HCT116 (cell line): ENCODE data around the gene COBL. TPM values are rescaled to one million over a fixed set of nuclear protein-coding genes. Genes with fewer than 3 reads are reported as not detected.

Experiments
- ATAC-seq: fragments of 200-7000 bp; cut with Tn5 transposase; 2 replicates; pipeline ENCODE4 v1.9.1; 2020; ENCODE audit warnings: mild to moderate bottlenecking, moderate library complexity
- BruUV-seq: library from RNA; stranded (reverse); fragments of 400-500 nt; replicated peaks from 2 replicates; lab custom pipeline; 2021; lab: Mats Ljungman, UMichigan
- CTCF ChIA-PET: fragments of 300-600 bp; sonication (Branson Sonifier 250); formaldehyde crosslinking; loops from one replicate; lab custom pipeline; 2021; ENCODE audit warnings: antibody characterized with exemption; lab: Charles Lee
- POLR2A ChIA-PET: fragments of 300-600, 350-600 bp; sonication (Branson Sonifier 250); formaldehyde crosslinking; loops from one replicate; lab custom pipeline; 2021; ENCODE audit warnings: antibody characterized with exemption; lab: Charles Lee
- RAD21 ChIA-PET, 2 experiments: fragments of 300-600 bp; sonication (Branson Sonifier 250); formaldehyde crosslinking; loops; one replicate each; lab custom pipeline; 2023; ENCODE audit warnings: low total read pairs in 2 of 2; ENCODE audit not compliant: uncharacterized antibody in 2 of 2, unreplicated experiment in 2 of 2, low non-redundant PET in 1 of 2; lab: Charles Lee
- DNase-seq: peaks from one replicate; pipeline ENCODE4 v3.0.0-alpha.2; 2010; ENCODE audit warnings: low read depth, low spot score
- H2AFZ ChIP-seq: fragments of 200-600 bp; shearing (Covaris generic), sonication (generic); 2 replicates; pipeline ENCODE4 v1.6.1; 2017; ENCODE audit warnings: low read depth, mixed run types, mixed read lengths, antibody characterized with exemption, low read length; ENCODE audit not compliant: poor library complexity, severe bottlenecking
- H3K27ac ChIP-seq: 2 replicates; pipeline ENCODE4 v1.5.1; 2012; ENCODE audit warnings: low read depth, low read length
- H3K27me3 ChIP-seq: fragments of 200-600 bp; sonication (generic); 2 replicates; pipeline ENCODE4 v1.6.1; 2016; ENCODE audit warnings: mixed run types, low read length, mixed read lengths; ENCODE audit not compliant: insufficient read depth
- H3K36me3 ChIP-seq, 2 experiments: fragments of 200-500 bp in 1 of 2; fragments of 200-600 bp in 1 of 2; sonication (Bioruptor generic) in 1 of 2; sonication (generic) in 1 of 2; 2 replicates each; pipeline versions ENCODE4 v1.5.1 to v1.6.1; 2014 to 2016; ENCODE audit warnings: low read length in 2 of 2, inconsistent platforms in 1 of 2, mixed read lengths in 1 of 2, mixed run types in 1 of 2; ENCODE audit not compliant: insufficient read depth in 2 of 2, control insufficient read depth in 1 of 2
- H3K4me1 ChIP-seq, 2 experiments: fragments of 200-600 bp in 1 of 2; sonication (generic) in 1 of 2; 2 replicates each; pipeline versions ENCODE4 v1.5.1 to v1.6.1; 2012 to 2017; ENCODE audit warnings: low read length in 2 of 2, inconsistent platforms in 1 of 2, mild to moderate bottlenecking in 1 of 2, mixed read lengths in 1 of 2, mixed run types in 1 of 2, moderate library complexity in 1 of 2; ENCODE audit not compliant: insufficient read depth in 2 of 2, control insufficient read depth in 1 of 2
- H3K4me2 ChIP-seq: fragments of 200-600 bp; sonication (generic); 2 replicates; pipeline ENCODE4 v1.6.1; 2017; ENCODE audit warnings: mixed run types, low read length, mixed read lengths
- H3K4me3 ChIP-seq, 2 experiments: fragments of 200-600 bp in 1 of 2; sonication (generic) in 1 of 2; replicated peaks in 1 of 2; 2 replicates each; pipeline ENCODE4 v1.5.1; 2011 to 2016; ENCODE audit warnings: low read length in 2 of 2, control low read depth in 1 of 2, low read depth in 1 of 2, mild to moderate bottlenecking in 1 of 2, mixed read lengths in 1 of 2, mixed run types in 1 of 2
- H3K79me2 ChIP-seq: fragments of 200-600 bp; sonication (generic); 2 replicates; pipeline ENCODE4 v1.6.1; 2017; ENCODE audit warnings: mild to moderate bottlenecking, mixed run types, low read length, moderate library complexity, mixed read lengths; ENCODE audit not compliant: insufficient read depth
- H3K9ac ChIP-seq: fragments of 200-600 bp; sonication (generic); 2 replicates; pipeline ENCODE4 v1.6.1; 2016; ENCODE audit warnings: low read length, mixed read lengths
- H3K9me2 ChIP-seq: fragments of 200-600 bp; sonication (generic), shearing (Covaris generic); 2 replicates; pipeline ENCODE4 v1.6.1; 2017; ENCODE audit warnings: mixed run types, mild to moderate bottlenecking, moderate library complexity; ENCODE audit not compliant: insufficient read depth
- H3K9me3 ChIP-seq, 2 experiments: fragments of 200-500 bp in 1 of 2; fragments of 200-600 bp in 1 of 2; sonication (Bioruptor generic) in 1 of 2; sonication (generic) in 1 of 2; 2 replicates each; pipeline ENCODE4 v1.6.1; 2014 to 2017; ENCODE audit warnings: low read length in 2 of 2, mixed read lengths in 2 of 2, inconsistent platforms in 1 of 2, low read depth in 1 of 2, mild to moderate bottlenecking in 1 of 2, mixed run types in 1 of 2, moderate library complexity in 1 of 2; ENCODE audit not compliant: control insufficient read depth in 1 of 2, insufficient read depth in 1 of 2
- H4K20me1 ChIP-seq: fragments of 200-600 bp; sonication (generic), shearing (Covaris generic); 2 replicates; pipeline ENCODE4 v1.6.1; 2017; ENCODE audit warnings: mixed run types, mild to moderate bottlenecking, moderate library complexity; ENCODE audit not compliant: insufficient read depth
- CEBPB ChIP-seq: IDR thresholded peaks from 2 replicates; pipeline ENCODE4 v1.6.1; 2012; ENCODE audit warnings: low read depth
- EZH2 ChIP-seq: fragments of 200-600 bp; sonication (generic); IDR thresholded peaks from 2 replicates; pipeline ENCODE4 v1.6.1; 2017; ENCODE audit warnings: antibody characterized with exemption, mixed run types
- EZH2phosphoT487 ChIP-seq: fragments of 200-600 bp; IDR thresholded peaks from 2 replicates; pipeline ENCODE4 v1.6.1; 2018; ENCODE audit warnings: antibody characterized with exemption, borderline replicate concordance
- JUND ChIP-seq: IDR thresholded peaks from 2 replicates; pipeline ENCODE4 v1.6.1; 2012
- POLR2A ChIP-seq: IDR thresholded peaks from 2 replicates; pipeline ENCODE4 v1.7.0; 2011; ENCODE audit warnings: borderline replicate concordance; ENCODE audit not compliant: insufficient read depth, insufficient read length; ENCODE audit errors: extremely low read depth
- POLR2AphosphoS5 ChIP-seq: IDR thresholded peaks from 2 replicates; pipeline ENCODE4 v1.6.1; 2011; ENCODE audit warnings: mild to moderate bottlenecking, low read depth, low read length, moderate library complexity
- RAD21 ChIP-seq: IDR thresholded peaks from 2 replicates; pipeline ENCODE4 v1.6.1; 2012; ENCODE audit warnings: low read depth, mild to moderate bottlenecking
- REST ChIP-seq: IDR thresholded peaks from 2 replicates; pipeline ENCODE4 v1.6.1; 2012; ENCODE audit warnings: low read depth
- TCF7L2 ChIP-seq: IDR thresholded peaks from 2 replicates; pipeline ENCODE4 v1.7.0; 2011; ENCODE audit warnings: borderline replicate concordance, inconsistent platforms; ENCODE audit not compliant: insufficient read depth, insufficient read length; ENCODE audit errors: extremely low read depth
- ZFX ChIP-seq: fragments of 450-650 bp; IDR thresholded peaks from 2 replicates; pipeline ENCODE4 v1.6.1; 2017
- ZNF274 ChIP-seq: fragments of 200-500 bp; sonication (Bioruptor generic); IDR thresholded peaks from 2 replicates; pipeline ENCODE4 v1.6.1; 2014; ENCODE audit warnings: mild to moderate bottlenecking, low read depth, low read length, inconsistent platforms
- intact Hi-C: fragments of 100-400 bp; cut with micrococcal nuclease; formaldehyde crosslinking; loops from 2 replicates; pipeline ENCODE4 v1.10.0; 2022
- total RNA-seq: library from RNA; stranded (reverse); gene quantifications from one replicate; pipeline ENCODE4 v1.2.1, GENCODE V29; 2021; ENCODE audit not compliant: unreplicated experiment

COBL gene
- total RNA-seq, 1 experiment from 2014 or later: 19.3 TPM

- Histone ChIP-seq H4K20me1 (no peaks in the 10 kb centered on the region), H3K9ac (no peak overlapping the region), H2AFZ (no peak overlapping the region), H3K4me2 (no peak overlapping the region), H3K27ac (no peak overlapping the region), H3K9me3 (no peaks in the 10 kb centered on the region), H3K79me2 (no peaks in the 10 kb centered on the region), H3K9me2 (no peaks in the 10 kb centered on the region), H3K27me3 (no peaks in the 10 kb centered on the region), H3K4me1 (peaks cover 0 to 9% of the 10 kb centered on the region in 2 experiments; a peak in 2 of 4 replicates), H3K36me3 (no peaks in the 10 kb centered on the region), H3K4me3 (no peak overlapping the region)
- no peak for DNase-seq
- RAD21 ChIA-PET: no interaction called here
- intact Hi-C loops: loop anchor here (10.0 kb wide), 1 partner anchor 371 kb away; no protein-coding TSS in a partner anchor
- POLR2A ChIA-PET: no interaction called here
- BruUV-seq: no TSS peak
- CTCF ChIA-PET: no interaction called here
- TF ChIP-seq POLR2A (no peak), REST (peak; percentile 28; the same call in 1 of the 2 replicates)
- ATAC-seq: no peak
These were observed 151.3 kb downstream of the COBL start for GRCh38 chr7:51165337-51165736.

- Histone ChIP-seq H3K79me2 (no peaks in the 10 kb centered on the region), H3K27ac (no peak overlapping the region), H3K4me1 (peaks cover 0 to 9% of the 10 kb centered on the region in 2 experiments; a peak in 2 of 4 replicates), H3K9me3 (no peaks in the 10 kb centered on the region), H3K4me2 (peak overlapping the region; percentile 69), H2AFZ (no peak overlapping the region), H3K9ac (no peak overlapping the region), H4K20me1 (no peaks in the 10 kb centered on the region), H3K9me2 (no peaks in the 10 kb centered on the region), H3K36me3 (no peaks in the 10 kb centered on the region), H3K4me3 (0 out of 4 replicates have a peak overlapping the region, but pooled peaks of 1 of the 2 experiments have one; percentile 10), H3K27me3 (no peaks in the 10 kb centered on the region)
- intact Hi-C loops: loop anchor here (1.0 to 10.0 kb wide), 6 partner anchors 196 to 956 kb away; no protein-coding TSS in a partner anchor
- CTCF ChIA-PET: interaction anchor here (0.6 to 5.1 kb wide), 39 partner anchors 10 to 1072 kb away, joined by 3 to 136 read pairs (median 4); no protein-coding TSS in a partner anchor
- RAD21 ChIA-PET: interaction anchor here (0.6 to 1.6 kb wide), 11 partner anchors 21 to 265 kb away, joined by 3 to 14 read pairs (median 5); no protein-coding TSS in a partner anchor
- BruUV-seq: no TSS peak
- peak; percentile 96 for ATAC-seq
- POLR2A ChIA-PET: interaction anchor here (1.7 kb wide), 1 partner anchor 204 kb away, joined by 6 read pairs; no protein-coding TSS in a partner anchor
- peak; percentile 85 for DNase-seq
- TF ChIP-seq CEBPB (peak; percentile 53; the same call in 1 of the 2 replicates), EZH2phosphoT487 (no peak), RAD21 (peak; percentile 93), ZFX (no peak), EZH2 (no peak), JUND (peak; percentile 38; the same call in 1 of the 2 replicates), POLR2A (no peak), POLR2AphosphoS5 (no peak), TCF7L2 (peak; percentile 11), ZNF274 (no peak), REST (no peak)
These were observed 153.8 kb downstream of the COBL start for GRCh38 chr7:51162724-51163329.
